Neural cell (in vitro differentiated cells): Measurements from ENCODE around the gene ANKLE1. TPM values are rescaled to one million over a fixed set of nuclear protein-coding genes. Genes with fewer than 3 reads are reported as not detected.

Source experiments
- H2AFZ ChIP-seq: fragments of 200-600, 300-800 bp; sonication (generic), shearing (Covaris generic); 2 replicates; pipeline ENCODE4 v1.6.0; 2014; ENCODE audit warnings: low read depth, mild to moderate bottlenecking, antibody characterized with exemption, low read length, moderate library complexity
- H3F3A ChIP-seq: fragments of 200-600 bp; shearing (Covaris generic); 2 replicates; pipeline ENCODE4 v1.6.1; 2016; ENCODE audit warnings: mild to moderate bottlenecking, moderate library complexity, mixed read lengths, antibody characterized with exemption, low read length; ENCODE audit not compliant: insufficient read depth, poor library complexity, severe bottlenecking
- H3K27ac ChIP-seq: fragments of 200-600, 300-800 bp; sonication (generic), shearing (Covaris generic); 2 replicates; pipeline ENCODE4 v1.5.1; 2014; ENCODE audit warnings: mild to moderate bottlenecking, low read length, moderate library complexity
- H3K27me3 ChIP-seq: fragments of 300-800, 200-600 bp; sonication (generic), shearing (Covaris generic); 2 replicates; pipeline ENCODE4 v1.6.0; 2014; ENCODE audit warnings: mild to moderate bottlenecking, low read depth, low read length, moderate library complexity; ENCODE audit not compliant: insufficient read depth
- H3K36me3 ChIP-seq: fragments of 300-800, 200-600 bp; sonication (generic), shearing (Covaris generic); 2 replicates; pipeline ENCODE4 v1.5.1; 2014; ENCODE audit warnings: mild to moderate bottlenecking, antibody characterized with exemption, low read length, moderate library complexity; ENCODE audit not compliant: insufficient read depth
- H3K4me2 ChIP-seq: fragments of 300-800, 200-600 bp; sonication (generic), shearing (Covaris generic); 2 replicates; pipeline ENCODE4 v1.6.0; 2014; ENCODE audit warnings: mild to moderate bottlenecking, low read length
- H3K4me3 ChIP-seq: fragments of 300-800, 200-600 bp; sonication (generic), shearing (Covaris generic); 2 replicates; pipeline ENCODE4 v1.5.1; 2014; ENCODE audit warnings: mild to moderate bottlenecking, low read length, moderate library complexity
- H3K79me2 ChIP-seq: fragments of 200-600 bp; shearing (Covaris generic); replicated peaks from 2 replicates; pipeline ENCODE4 v1.6.0; 2014; ENCODE audit warnings: mild to moderate bottlenecking, low read length, moderate library complexity; ENCODE audit not compliant: insufficient read depth
- H3K9ac ChIP-seq: fragments of 300-800, 200-600 bp; sonication (generic), shearing (Covaris generic); 2 replicates; pipeline ENCODE4 v1.6.1; 2016; ENCODE audit warnings: mild to moderate bottlenecking, low read length, mixed read lengths
- H3K9me2 ChIP-seq: fragments of 200-600 bp; shearing (Covaris generic); 2 replicates; pipeline ENCODE4 v1.6.1; 2016; ENCODE audit warnings: mild to moderate bottlenecking, low read length, mixed read lengths; ENCODE audit not compliant: insufficient read depth
- H3K9me3 ChIP-seq: fragments of 200-600, 300-800 bp; sonication (generic), shearing (Covaris generic); 2 replicates; pipeline ENCODE4 v1.6.1; 2016; ENCODE audit warnings: mild to moderate bottlenecking, mixed run types, low read length, moderate library complexity, mixed read lengths
- H4K20me1 ChIP-seq: fragments of 200-600 bp; shearing (Covaris generic); 2 replicates; pipeline ENCODE4 v1.6.1; 2016; ENCODE audit warnings: mild to moderate bottlenecking, mixed run types; ENCODE audit not compliant: insufficient read depth
- EP300 ChIP-seq: fragments of 450-650 bp; conservative IDR thresholded peaks from 2 replicates; pipeline ENCODE4 v1.6.1; 2014; ENCODE audit warnings: antibody characterized with exemption, mild to moderate bottlenecking, moderate library complexity; ENCODE audit not compliant: poor library complexity, severe bottlenecking
- EZH2 ChIP-seq: fragments of 200-600, 300-800 bp; shearing (Covaris generic), sonication (generic); IDR thresholded peaks from 2 replicates; pipeline ENCODE4 v1.6.1; 2014; ENCODE audit warnings: antibody characterized with exemption, low read length, borderline replicate concordance, mild to moderate bottlenecking; ENCODE audit not compliant: insufficient read depth, poor library complexity, severe bottlenecking
- MXI1 ChIP-seq: fragments of 450-650 bp; conservative IDR thresholded peaks from 2 replicates; pipeline ENCODE4 v1.6.1; 2014; ENCODE audit warnings: antibody characterized with exemption, mild to moderate bottlenecking; ENCODE audit not compliant: poor library complexity, severe bottlenecking
- POLR2AphosphoS5 ChIP-seq: IDR thresholded peaks from 2 replicates; pipeline ENCODE4 v1.6.1; 2012
- RAD21 ChIP-seq: fragments of 450-650 bp; conservative IDR thresholded peaks from 2 replicates; pipeline ENCODE4 v1.6.1; 2014; ENCODE audit warnings: antibody characterized with exemption, mild to moderate bottlenecking, moderate library complexity
- SMC3 ChIP-seq: fragments of 450-650 bp; conservative IDR thresholded peaks from 2 replicates; pipeline ENCODE4 v1.6.1; 2014; ENCODE audit warnings: antibody characterized with exemption, mild to moderate bottlenecking, moderate library complexity; ENCODE audit not compliant: poor library complexity
- TAF1 ChIP-seq: IDR thresholded peaks from 2 replicates; pipeline ENCODE4 v1.6.1; 2012; ENCODE audit warnings: low read depth
- polyA plus RNA-seq: library from polyadenylated mRNA; depleted of rRNA; stranded (reverse); fragments of >200 nt; gene quantifications from 2 replicates; pipeline ENCODE4 v1.2.3, GENCODE V29; 2014
- TF ChIP-seq, protein P1 (sequence below): fragments of 450-650 bp; IDR thresholded peaks from 2 replicates; pipeline ENCODE4 v1.5.1; 2014; ENCODE audit warnings: antibody characterized with exemption, mild to moderate bottlenecking, moderate library complexity; ENCODE audit not compliant: poor library complexity, severe bottlenecking
- TF ChIP-seq, protein P2 (sequence below): IDR thresholded peaks from 2 replicates; pipeline ENCODE4 v1.6.1; 2012; ENCODE audit warnings: borderline replicate concordance

The ANKLE1 gene
- polyA plus RNA-seq, 1 donor from 2014 or later, result 9.3 TPM

DNA sequence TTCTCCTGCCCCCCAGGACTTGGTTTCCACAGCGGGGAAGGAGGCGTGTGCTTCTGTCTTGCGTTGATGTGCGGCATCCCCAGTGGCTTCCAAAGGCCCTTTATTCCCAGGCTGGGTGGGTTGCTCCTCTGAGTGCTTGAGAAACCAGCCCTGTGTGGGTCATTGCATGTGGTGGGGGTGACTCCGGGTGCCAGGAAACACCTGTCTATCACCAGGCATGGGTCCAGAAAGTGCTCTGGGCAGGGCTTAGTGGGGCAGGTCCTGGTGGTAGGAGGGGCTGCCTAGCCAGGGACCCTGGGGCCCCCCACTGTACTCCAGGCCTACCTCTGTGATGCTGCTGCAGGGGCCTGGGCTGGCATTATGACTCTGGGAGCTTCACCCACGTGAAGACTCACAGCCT, 37.3 kb downstream of the ANKLE1 start:
- Histone ChIP-seq H3F3A (no peaks in the 10 kb centered on the region), H3K79me2 (no peaks in the 10 kb centered on the region), H3K4me2 (no peak overlapping the region), H2AFZ (no peak overlapping the region), H3K9ac (no peak overlapping the region), H4K20me1 (no peaks in the 10 kb centered on the region), H3K36me3 (no peaks in the 10 kb centered on the region), H3K27ac (no peak overlapping the region), H3K9me2 (no peaks in the 10 kb centered on the region), H3K9me3 (no peaks in the 10 kb centered on the region), H3K4me3 (no peak overlapping the region), H3K27me3 (no peaks in the 10 kb centered on the region)
- TF ChIP-seq MXI1, result no peak
- TF ChIP-seq RAD21, result no peak
- TF ChIP-seq, protein P1, sequence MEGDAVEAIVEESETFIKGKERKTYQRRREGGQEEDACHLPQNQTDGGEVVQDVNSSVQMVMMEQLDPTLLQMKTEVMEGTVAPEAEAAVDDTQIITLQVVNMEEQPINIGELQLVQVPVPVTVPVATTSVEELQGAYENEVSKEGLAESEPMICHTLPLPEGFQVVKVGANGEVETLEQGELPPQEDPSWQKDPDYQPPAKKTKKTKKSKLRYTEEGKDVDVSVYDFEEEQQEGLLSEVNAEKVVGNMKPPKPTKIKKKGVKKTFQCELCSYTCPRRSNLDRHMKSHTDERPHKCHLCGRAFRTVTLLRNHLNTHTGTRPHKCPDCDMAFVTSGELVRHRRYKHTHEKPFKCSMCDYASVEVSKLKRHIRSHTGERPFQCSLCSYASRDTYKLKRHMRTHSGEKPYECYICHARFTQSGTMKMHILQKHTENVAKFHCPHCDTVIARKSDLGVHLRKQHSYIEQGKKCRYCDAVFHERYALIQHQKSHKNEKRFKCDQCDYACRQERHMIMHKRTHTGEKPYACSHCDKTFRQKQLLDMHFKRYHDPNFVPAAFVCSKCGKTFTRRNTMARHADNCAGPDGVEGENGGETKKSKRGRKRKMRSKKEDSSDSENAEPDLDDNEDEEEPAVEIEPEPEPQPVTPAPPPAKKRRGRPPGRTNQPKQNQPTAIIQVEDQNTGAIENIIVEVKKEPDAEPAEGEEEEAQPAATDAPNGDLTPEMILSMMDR, result no peak
- TF ChIP-seq EP300, result no peak
- TF ChIP-seq SMC3, result no peak
- no peak for TF ChIP-seq EZH2
- TF ChIP-seq, protein P2, sequence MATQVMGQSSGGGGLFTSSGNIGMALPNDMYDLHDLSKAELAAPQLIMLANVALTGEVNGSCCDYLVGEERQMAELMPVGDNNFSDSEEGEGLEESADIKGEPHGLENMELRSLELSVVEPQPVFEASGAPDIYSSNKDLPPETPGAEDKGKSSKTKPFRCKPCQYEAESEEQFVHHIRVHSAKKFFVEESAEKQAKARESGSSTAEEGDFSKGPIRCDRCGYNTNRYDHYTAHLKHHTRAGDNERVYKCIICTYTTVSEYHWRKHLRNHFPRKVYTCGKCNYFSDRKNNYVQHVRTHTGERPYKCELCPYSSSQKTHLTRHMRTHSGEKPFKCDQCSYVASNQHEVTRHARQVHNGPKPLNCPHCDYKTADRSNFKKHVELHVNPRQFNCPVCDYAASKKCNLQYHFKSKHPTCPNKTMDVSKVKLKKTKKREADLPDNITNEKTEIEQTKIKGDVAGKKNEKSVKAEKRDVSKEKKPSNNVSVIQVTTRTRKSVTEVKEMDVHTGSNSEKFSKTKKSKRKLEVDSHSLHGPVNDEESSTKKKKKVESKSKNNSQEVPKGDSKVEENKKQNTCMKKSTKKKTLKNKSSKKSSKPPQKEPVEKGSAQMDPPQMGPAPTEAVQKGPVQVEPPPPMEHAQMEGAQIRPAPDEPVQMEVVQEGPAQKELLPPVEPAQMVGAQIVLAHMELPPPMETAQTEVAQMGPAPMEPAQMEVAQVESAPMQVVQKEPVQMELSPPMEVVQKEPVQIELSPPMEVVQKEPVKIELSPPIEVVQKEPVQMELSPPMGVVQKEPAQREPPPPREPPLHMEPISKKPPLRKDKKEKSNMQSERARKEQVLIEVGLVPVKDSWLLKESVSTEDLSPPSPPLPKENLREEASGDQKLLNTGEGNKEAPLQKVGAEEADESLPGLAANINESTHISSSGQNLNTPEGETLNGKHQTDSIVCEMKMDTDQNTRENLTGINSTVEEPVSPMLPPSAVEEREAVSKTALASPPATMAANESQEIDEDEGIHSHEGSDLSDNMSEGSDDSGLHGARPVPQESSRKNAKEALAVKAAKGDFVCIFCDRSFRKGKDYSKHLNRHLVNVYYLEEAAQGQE, result no peak
- no peak for TF ChIP-seq TAF1
- TF ChIP-seq POLR2AphosphoS5, result no peak

DNA sequence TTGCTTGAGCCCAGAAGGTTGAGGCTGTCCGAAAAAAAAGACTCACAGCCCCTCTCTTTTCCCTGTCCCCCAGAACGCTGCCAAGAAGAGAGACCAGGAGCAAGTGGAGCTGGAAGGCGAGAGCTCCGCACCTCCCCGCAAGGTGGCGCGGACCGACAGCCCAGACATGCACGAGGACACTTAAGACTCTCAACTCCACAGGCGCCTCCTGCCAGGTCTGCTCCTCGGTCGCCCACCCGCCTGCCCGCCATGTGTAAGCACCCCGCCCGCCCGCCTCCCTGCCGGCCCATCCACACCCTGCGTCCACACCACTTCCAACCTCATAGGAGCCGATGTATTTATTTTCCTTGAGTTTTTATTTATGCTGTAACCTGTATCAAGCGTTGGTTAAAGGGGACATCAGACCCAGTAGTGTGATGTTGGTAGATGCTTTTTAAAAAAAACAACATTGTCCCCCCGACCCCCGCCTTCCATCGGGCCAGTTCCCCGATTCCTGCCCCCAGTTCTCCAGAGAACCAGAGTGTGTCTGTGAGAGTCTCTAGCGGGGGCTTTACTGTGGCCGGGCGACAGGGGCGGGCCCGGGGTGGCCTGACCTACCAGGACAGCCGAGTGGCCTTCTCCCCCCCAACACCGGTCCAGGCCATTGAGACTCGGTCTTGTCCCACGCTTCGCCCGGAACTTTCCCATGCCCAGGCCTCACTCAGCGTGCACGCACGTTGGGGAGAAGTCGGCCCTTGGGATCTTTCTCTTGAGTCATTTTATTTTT, 38.0 kb downstream of the ANKLE1 start:
- Histone ChIP-seq H2AFZ (no peak overlapping the region), H3K9ac (no peak overlapping the region), H3K27ac (no peak overlapping the region), H3K4me2 (no peak overlapping the region), H3K4me3 (no peak overlapping the region), H3K36me3 (no peaks in the 10 kb centered on the region), H3F3A (no peaks in the 10 kb centered on the region), H3K79me2 (no peaks in the 10 kb centered on the region), H3K9me2 (no peaks in the 10 kb centered on the region), H3K9me3 (no peaks in the 10 kb centered on the region), H4K20me1 (no peaks in the 10 kb centered on the region), H3K27me3 (no peaks in the 10 kb centered on the region)
- no peak for TF ChIP-seq RAD21
- TF ChIP-seq SMC3, result no peak
- no peak for TF ChIP-seq MXI1
- TF ChIP-seq, protein P1, result no peak
- no peak for TF ChIP-seq TAF1
